Glutamatergic neuron (in vitro differentiated cells): ENCODE measurements around the gene TBC1D22B. TPM values are rescaled to one million over a fixed set of nuclear protein-coding genes. Genes with fewer than 3 reads are reported as not detected.

Experiments used
- DNase-seq: peaks from one replicate; pipeline ENCODE4 v3.0.0; 2022
- H3K27ac Mint-ChIP-seq: one replicate; pipeline ENCODE4 v1.8.0; 2020; ENCODE audit warnings: mild to moderate bottlenecking, mixed read lengths, inconsistent platforms; ENCODE audit not compliant: unreplicated experiment
- H3K27me3 Mint-ChIP-seq: one replicate; pipeline ENCODE4 v1.8.0; 2020; ENCODE audit warnings: mild to moderate bottlenecking, moderate library complexity, mixed read lengths, inconsistent platforms; ENCODE audit not compliant: unreplicated experiment
- H3K36me3 Mint-ChIP-seq: one replicate; pipeline ENCODE4 v1.8.0; 2020; ENCODE audit warnings: mild to moderate bottlenecking, mixed read lengths, inconsistent platforms; ENCODE audit not compliant: unreplicated experiment
- H3K4me1 Mint-ChIP-seq: one replicate; pipeline ENCODE4 v1.8.0; 2020; ENCODE audit warnings: mild to moderate bottlenecking, low read depth, mixed read lengths, inconsistent platforms; ENCODE audit not compliant: unreplicated experiment
- H3K4me3 Mint-ChIP-seq: one replicate; pipeline ENCODE4 v1.8.0; 2020; ENCODE audit warnings: mild to moderate bottlenecking, mixed read lengths, inconsistent platforms; ENCODE audit not compliant: unreplicated experiment
- H3K9me3 Mint-ChIP-seq: one replicate; pipeline ENCODE4 v1.8.0; 2020; ENCODE audit warnings: mild to moderate bottlenecking, moderate library complexity, mixed read lengths, inconsistent platforms; ENCODE audit not compliant: unreplicated experiment
- CTCF ChIP-seq: fragments of 200-600 bp; sonication (generic); IDR thresholded peaks from one replicate; pipeline ENCODE4 v1.5.0; 2021; ENCODE audit not compliant: partially characterized antibody, unreplicated experiment
- total RNA-seq: library from RNA; stranded (reverse); fragmentation: NEBNext Ultra II Directional; extraction: Animal tissue kit (Norgen Biotek cat#: 25700); gene quantifications from one replicate; pipeline ENCODE4 v1.2.1, GENCODE V29; 2021; ENCODE audit not compliant: unreplicated experiment

TBC1D22B gene
- total RNA-seq, 1 donor from 2014 or later, result 10.2 TPM

GRCh38 chr6:37310966-37311365 is 53.4 kb downstream of the TBC1D22B start:
- Mint-ChIP-seq H3K9me3 (no peaks in the 10 kb centered on the region), H3K27me3 (no peaks in the 10 kb centered on the region), H3K36me3 (no peaks in the 10 kb centered on the region), H3K27ac (no peak overlapping the region), H3K4me1 (peaks cover 12% of the 10 kb centered on the region), H3K4me3 (no peak overlapping the region)
- no peak for TF ChIP-seq CTCF
- no peak for DNase-seq

GRCh38 chr6:37311741-37312473 is 54.3 kb downstream of the TBC1D22B start:
- H3K27ac Mint-ChIP-seq, result no peak overlapping the region
- H3K36me3 Mint-ChIP-seq, result no peaks in the 10 kb centered on the region
- H3K27me3 Mint-ChIP-seq, result no peaks in the 10 kb centered on the region
- no peak overlapping the region for H3K4me3 Mint-ChIP-seq
- peaks cover 12% of the 10 kb centered on the region for H3K4me1 Mint-ChIP-seq
- H3K9me3 Mint-ChIP-seq, result no peaks in the 10 kb centered on the region
- no peak for DNase-seq
- no peak for TF ChIP-seq CTCF

- no peak overlapping the region for H3K4me3 Mint-ChIP-seq
- peaks cover 4% of the 10 kb centered on the region for H3K4me1 Mint-ChIP-seq
- no peak overlapping the region for H3K27ac Mint-ChIP-seq
- no peak for TF ChIP-seq CTCF
- no peak for DNase-seq
- H3K36me3 Mint-ChIP-seq, result no peaks in the 10 kb centered on the region
- H3K27me3 Mint-ChIP-seq, result no peaks in the 10 kb centered on the region
- H3K9me3 Mint-ChIP-seq, result no peaks in the 10 kb centered on the region
Measured at GRCh38 chr6:37313723-37314486, 56.3 kb downstream of the TBC1D22B start.

GRCh38 chr6:37314487-37315156 is 57.0 kb downstream of the TBC1D22B start:
- DNase-seq, result peak; percentile 35
- H3K27ac Mint-ChIP-seq, result no peak overlapping the region
- no peaks in the 10 kb centered on the region for H3K36me3 Mint-ChIP-seq
- H3K4me3 Mint-ChIP-seq, result no peak overlapping the region
- H3K27me3 Mint-ChIP-seq, result no peaks in the 10 kb centered on the region
- no peaks in the 10 kb centered on the region for H3K9me3 Mint-ChIP-seq
- peak; percentile 22 for TF ChIP-seq CTCF
- H3K4me1 Mint-ChIP-seq, result peaks cover under 1% of the 10 kb centered on the region
